K562 (cell line): ENCODE measurements around the gene COL5A1.

Source experiments
- CBX5 ChIP-seq: IDR thresholded peaks from 2 replicates; pipeline ENCODE4 v1.6.1; 2014; ENCODE audit warnings: low read depth, borderline replicate concordance
- CREB1 ChIP-seq, 2 experiments: sonication (generic) in 1 of 2; formaldehyde crosslinking in 1 of 2; IDR thresholded peaks; 2 replicates each; pipeline versions ENCODE4 v1.6.1 to v1.8.0; 2012 to 2022; ENCODE audit warnings: inconsistent platforms in 1 of 2, mild to moderate bottlenecking in 1 of 2, missing genetic modification reagents in 1 of 2, moderate library complexity in 1 of 2
- JUND ChIP-seq, 2 experiments: IDR thresholded peaks; 2 replicates in 1 of 2; 3 replicates in 1 of 2; pipeline ENCODE4 v1.6.1; 2011; ENCODE audit warnings: borderline replicate concordance in 2 of 2, low read depth in 2 of 2, low read length in 2 of 2, improper control_type of control experiment in 1 of 2, missing biosample characterization in 1 of 2, missing genetic modification characterization in 1 of 2, missing genetic modification reagents in 1 of 2
- NFE2L1 ChIP-seq: fragments of 450-650 bp; IDR thresholded peaks from 2 replicates; pipeline ENCODE4 v1.6.1; 2016; ENCODE audit warnings: missing genetic modification characterization, low read depth, mild to moderate bottlenecking, missing compliant biosample characterization, moderate library complexity, borderline replicate concordance
- SLC30A9 ChIP-seq: fragments of 250-450 bp; sonication (Bioruptor Pico); IDR thresholded peaks from 2 replicates; pipeline ENCODE4 v1.8.0; 2022; ENCODE audit warnings: mild to moderate bottlenecking, moderate library complexity
- TARDBP ChIP-seq: fragments of 450-650 bp; IDR thresholded peaks from 2 replicates; pipeline ENCODE4 v1.6.1; 2016
- ZNF124 ChIP-seq: sonication (generic); formaldehyde crosslinking; IDR thresholded peaks from 2 replicates; pipeline ENCODE4 v1.8.1; 2022; ENCODE audit warnings: missing genetic modification reagents
- ZNF584 ChIP-seq: fragments of 200-800 bp; sonication (Bioruptor generic); IDR thresholded peaks from 2 replicates; pipeline ENCODE4 v1.6.1; 2016; ENCODE audit warnings: low read depth, mild to moderate bottlenecking, missing genetic modification characterization, missing compliant biosample characterization
- ZNF766 ChIP-seq: fragments of 200-800 bp; sonication (Bioruptor generic); conservative IDR thresholded peaks from 2 replicates; pipeline ENCODE4 v1.6.1; 2016; ENCODE audit warnings: missing genetic modification characterization, missing compliant biosample characterization
- ZSCAN29 ChIP-seq: fragments of 450-650 bp; IDR thresholded peaks from 2 replicates; pipeline ENCODE4 v1.6.1; 2017
- TF ChIP-seq, protein P1 (sequence below): sonication (generic); formaldehyde crosslinking; IDR thresholded peaks from 2 replicates; pipeline ENCODE4 v1.4.0; 2020; ENCODE audit warnings: mild to moderate bottlenecking, missing genetic modification reagents
- TF ChIP-seq, protein P2 (sequence below), 3 experiments: IDR thresholded peaks in 2 of 3; conservative IDR thresholded peaks in 1 of 3; 2 replicates each; pipeline ENCODE4 v1.5.1; 2011 to 2012; ENCODE audit warnings: low read length in 3 of 3, mild to moderate bottlenecking in 3 of 3, control low read depth in 2 of 3, improper control_type of control experiment in 1 of 3, inconsistent platforms in 1 of 3, low read depth in 1 of 3, mixed read lengths in 1 of 3, moderate library complexity in 1 of 3; ENCODE audit not compliant: insufficient read depth in 2 of 3

DNA sequence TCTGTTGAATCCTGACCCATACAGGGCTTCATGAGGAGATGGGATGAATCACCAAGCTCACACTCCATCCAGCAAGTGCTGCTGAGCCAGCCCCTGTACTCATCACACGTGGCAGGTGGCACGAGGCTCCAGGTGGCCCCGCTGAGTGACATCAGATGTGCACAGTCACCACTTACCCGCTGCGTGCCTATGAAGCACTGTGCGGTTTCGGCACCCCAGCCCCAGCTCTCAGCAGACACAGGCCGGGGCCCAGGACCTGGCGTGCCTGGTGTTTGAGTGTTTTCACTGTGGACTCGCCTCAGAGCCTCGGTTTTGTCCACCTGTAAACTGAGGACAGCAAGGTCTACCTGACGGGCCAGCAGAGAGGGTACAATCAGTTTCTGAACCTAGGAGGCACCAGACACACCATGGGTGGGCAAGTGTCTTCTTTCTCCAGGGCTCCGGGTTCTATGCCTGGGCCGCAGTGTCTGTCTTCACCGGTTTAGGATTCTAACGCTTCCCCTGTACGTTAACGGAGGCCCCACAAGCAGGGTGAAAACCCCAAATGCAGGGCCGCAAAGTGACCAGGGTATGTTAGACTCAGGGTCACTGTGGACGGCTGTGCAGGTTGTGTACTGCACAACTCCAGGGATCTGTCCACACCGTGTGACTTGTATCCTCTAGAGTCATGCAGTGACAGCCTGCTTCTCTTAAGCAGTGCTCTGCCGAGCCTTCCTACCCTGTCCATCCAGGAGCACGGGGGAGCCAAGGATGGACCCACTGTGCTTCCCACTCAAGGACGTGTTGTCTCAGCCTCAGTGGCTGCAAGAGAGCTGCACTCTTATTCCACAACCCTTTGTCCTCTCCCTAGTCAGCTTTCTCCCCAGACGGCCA, 44.3 kb upstream of the COL5A1 start:
- no peak for TF ChIP-seq ZSCAN29
- TF ChIP-seq, protein P1, sequence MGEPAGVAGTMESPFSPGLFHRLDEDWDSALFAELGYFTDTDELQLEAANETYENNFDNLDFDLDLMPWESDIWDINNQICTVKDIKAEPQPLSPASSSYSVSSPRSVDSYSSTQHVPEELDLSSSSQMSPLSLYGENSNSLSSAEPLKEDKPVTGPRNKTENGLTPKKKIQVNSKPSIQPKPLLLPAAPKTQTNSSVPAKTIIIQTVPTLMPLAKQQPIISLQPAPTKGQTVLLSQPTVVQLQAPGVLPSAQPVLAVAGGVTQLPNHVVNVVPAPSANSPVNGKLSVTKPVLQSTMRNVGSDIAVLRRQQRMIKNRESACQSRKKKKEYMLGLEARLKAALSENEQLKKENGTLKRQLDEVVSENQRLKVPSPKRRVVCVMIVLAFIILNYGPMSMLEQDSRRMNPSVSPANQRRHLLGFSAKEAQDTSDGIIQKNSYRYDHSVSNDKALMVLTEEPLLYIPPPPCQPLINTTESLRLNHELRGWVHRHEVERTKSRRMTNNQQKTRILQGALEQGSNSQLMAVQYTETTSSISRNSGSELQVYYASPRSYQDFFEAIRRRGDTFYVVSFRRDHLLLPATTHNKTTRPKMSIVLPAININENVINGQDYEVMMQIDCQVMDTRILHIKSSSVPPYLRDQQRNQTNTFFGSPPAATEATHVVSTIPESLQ (CRISPR knock-in tag), result no peak
- TF ChIP-seq CBX5, result no peak
- no peak for TF ChIP-seq TARDBP
- TF ChIP-seq ZNF124 (CRISPR knock-in tag), result no peak
- TF ChIP-seq ZNF584 (CRISPR knock-in tag), result no peak
- no peak for TF ChIP-seq JUND (IDR thresholded peaks at IDR 0.05; ENCODE audit: borderline replicate concordance, low read depth, low read length)
- no peak for TF ChIP-seq JUND (tag; IDR thresholded peaks at IDR 0.05; ENCODE audit: borderline replicate concordance, low read depth, low read length)
- TF ChIP-seq NFE2L1 (tag), result no peak
- no peak for TF ChIP-seq ZNF766 (CRISPR knock-in tag)
- TF ChIP-seq CREB1 (IDR thresholded peaks at IDR 0.05), result no peak
- no peak for TF ChIP-seq CREB1 (CRISPR knock-in tag; IDR thresholded peaks at IDR 0.05)
- TF ChIP-seq, protein P2, sequence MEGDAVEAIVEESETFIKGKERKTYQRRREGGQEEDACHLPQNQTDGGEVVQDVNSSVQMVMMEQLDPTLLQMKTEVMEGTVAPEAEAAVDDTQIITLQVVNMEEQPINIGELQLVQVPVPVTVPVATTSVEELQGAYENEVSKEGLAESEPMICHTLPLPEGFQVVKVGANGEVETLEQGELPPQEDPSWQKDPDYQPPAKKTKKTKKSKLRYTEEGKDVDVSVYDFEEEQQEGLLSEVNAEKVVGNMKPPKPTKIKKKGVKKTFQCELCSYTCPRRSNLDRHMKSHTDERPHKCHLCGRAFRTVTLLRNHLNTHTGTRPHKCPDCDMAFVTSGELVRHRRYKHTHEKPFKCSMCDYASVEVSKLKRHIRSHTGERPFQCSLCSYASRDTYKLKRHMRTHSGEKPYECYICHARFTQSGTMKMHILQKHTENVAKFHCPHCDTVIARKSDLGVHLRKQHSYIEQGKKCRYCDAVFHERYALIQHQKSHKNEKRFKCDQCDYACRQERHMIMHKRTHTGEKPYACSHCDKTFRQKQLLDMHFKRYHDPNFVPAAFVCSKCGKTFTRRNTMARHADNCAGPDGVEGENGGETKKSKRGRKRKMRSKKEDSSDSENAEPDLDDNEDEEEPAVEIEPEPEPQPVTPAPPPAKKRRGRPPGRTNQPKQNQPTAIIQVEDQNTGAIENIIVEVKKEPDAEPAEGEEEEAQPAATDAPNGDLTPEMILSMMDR (IDR thresholded peaks at IDR 0.05 in 2 of 3, conservative IDR thresholded peaks at IDR 0.05 in 1 of 3; ENCODE audit: insufficient read depth in 2 of 3, low read depth in 1 of 3, low read length in 3 of 3), result no peak
- no peak for TF ChIP-seq SLC30A9
